Colonic mucosa (tissue), 4 donors: ENCODE data around the gene S1PR3. TPM values are rescaled to one million over a fixed set of nuclear protein-coding genes. Genes with fewer than 3 reads are reported as not detected.

Experiments used
- DNase-seq: peaks from one replicate; pipeline ENCODE4 v3.0.0-alpha.2; 2020
- H3K27ac ChIP-seq: fragments of 200-600 bp; one replicate; pipeline ENCODE4 v1.8.0; 2021
- H3K27me3 ChIP-seq: fragments of 200-600 bp; one replicate; pipeline ENCODE4 v1.8.0; 2021
- H3K36me3 ChIP-seq: fragments of 200-600 bp; one replicate; pipeline ENCODE4 v1.8.0; 2021
- H3K4me1 ChIP-seq: fragments of 200-600 bp; one replicate; pipeline ENCODE4 v1.8.0; 2021; ENCODE audit warnings: mild to moderate bottlenecking
- H3K4me3 ChIP-seq: fragments of 200-600 bp; one replicate; pipeline ENCODE4 v1.8.0; 2021
- H3K9ac ChIP-seq, 2 donors: one replicate each; pipeline ENCODE4 v1.7.0; 2013; ENCODE audit warnings: control low read depth in 2 of 2, low read depth in 2 of 2, low read length in 2 of 2
- H3K9me3 ChIP-seq: fragments of 200-600 bp; one replicate; pipeline ENCODE4 v1.8.0; 2021
- intact Hi-C: fragments of 100-400 bp; cut with DNase I; formaldehyde crosslinking; loops from one replicate; pipeline ENCODE4 v1.14.1; 2022
- total RNA-seq, 2 donors: library from RNA; stranded (reverse); fragmentation: NEBNext Ultra II Directional in 1 of 2; extraction: Animal tissue kit (Norgen Biotek cat#: 25700) in 1 of 2; gene quantifications; one replicate each; pipeline ENCODE4 v1.2.1, GENCODE V29; 2021
- TF ChIP-seq, protein P1 (sequence below): fragments of 200-600 bp; IDR thresholded peaks from one replicate; pipeline ENCODE4 v1.8.0; 2022; ENCODE audit warnings: antibody characterized with exemption, mild to moderate bottlenecking
- donor health status: healthy.
- donor health status: DM: no; HTN: no; CAD: no.
- donor health status: DM: no; HTN: no; CAD: no.

The S1PR3 gene
- total RNA-seq, 2 donors from 2014 or later: 0.67 to 3.2 TPM

DNA sequence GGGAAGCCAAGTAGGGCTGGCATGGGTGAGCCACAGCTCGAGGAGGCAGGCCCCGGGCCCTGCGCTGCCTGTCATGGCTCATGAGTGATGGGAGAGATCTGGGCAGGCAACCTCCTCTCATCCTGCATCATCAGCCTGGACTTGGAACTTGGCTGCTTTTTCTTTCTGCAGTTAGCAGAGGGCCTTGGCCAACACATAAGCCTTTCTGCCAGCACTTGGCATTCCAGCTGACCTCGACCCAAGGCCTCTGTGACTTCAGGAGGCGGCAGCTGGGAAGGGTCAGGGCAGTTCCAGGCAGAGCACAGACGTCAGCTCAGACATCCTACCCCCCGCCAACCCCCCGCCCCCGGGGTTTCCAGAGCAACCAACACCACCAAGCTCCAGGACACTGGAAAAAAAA is 7.6 kb downstream of the S1PR3 start:
- H3K4me1 ChIP-seq: no peaks in the 10 kb centered on the region
- H3K4me3 ChIP-seq: no peak overlapping the region
- H3K27me3 ChIP-seq: no peaks in the 10 kb centered on the region
- peak; percentile 43 for DNase-seq
- intact Hi-C loops: loop anchor here (10.0 kb wide), 1 partner anchor 254 kb away; no protein-coding TSS in a partner anchor
- H3K36me3 ChIP-seq: no peaks in the 10 kb centered on the region
- H3K27ac ChIP-seq: no peak overlapping the region
- TF ChIP-seq, protein P1, sequence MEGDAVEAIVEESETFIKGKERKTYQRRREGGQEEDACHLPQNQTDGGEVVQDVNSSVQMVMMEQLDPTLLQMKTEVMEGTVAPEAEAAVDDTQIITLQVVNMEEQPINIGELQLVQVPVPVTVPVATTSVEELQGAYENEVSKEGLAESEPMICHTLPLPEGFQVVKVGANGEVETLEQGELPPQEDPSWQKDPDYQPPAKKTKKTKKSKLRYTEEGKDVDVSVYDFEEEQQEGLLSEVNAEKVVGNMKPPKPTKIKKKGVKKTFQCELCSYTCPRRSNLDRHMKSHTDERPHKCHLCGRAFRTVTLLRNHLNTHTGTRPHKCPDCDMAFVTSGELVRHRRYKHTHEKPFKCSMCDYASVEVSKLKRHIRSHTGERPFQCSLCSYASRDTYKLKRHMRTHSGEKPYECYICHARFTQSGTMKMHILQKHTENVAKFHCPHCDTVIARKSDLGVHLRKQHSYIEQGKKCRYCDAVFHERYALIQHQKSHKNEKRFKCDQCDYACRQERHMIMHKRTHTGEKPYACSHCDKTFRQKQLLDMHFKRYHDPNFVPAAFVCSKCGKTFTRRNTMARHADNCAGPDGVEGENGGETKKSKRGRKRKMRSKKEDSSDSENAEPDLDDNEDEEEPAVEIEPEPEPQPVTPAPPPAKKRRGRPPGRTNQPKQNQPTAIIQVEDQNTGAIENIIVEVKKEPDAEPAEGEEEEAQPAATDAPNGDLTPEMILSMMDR: no peak
- no peaks in the 10 kb centered on the region for H3K9me3 ChIP-seq
- H3K9ac ChIP-seq: no peak overlapping the region

DNA sequence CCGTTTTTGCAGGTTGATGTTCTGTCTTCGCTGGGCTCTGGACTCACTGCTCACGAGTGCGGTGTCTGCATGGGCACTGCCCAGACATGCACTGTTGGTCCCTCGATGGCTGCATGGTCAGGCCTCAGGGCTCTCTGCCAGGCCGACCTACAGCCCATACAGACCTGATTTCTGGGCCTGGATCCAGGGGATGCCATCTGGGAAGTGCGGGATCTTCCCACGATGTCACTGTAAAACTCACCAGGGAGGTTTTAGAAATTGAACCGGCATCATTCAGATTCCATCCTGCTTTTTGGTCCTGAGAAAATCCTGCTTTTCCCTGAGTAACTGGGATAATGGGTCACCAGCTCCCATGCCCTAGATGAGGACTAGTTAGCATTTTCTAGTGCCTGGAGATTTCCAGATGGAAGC is 9.1 kb downstream of the S1PR3 start:
- Histone ChIP-seq H3K9ac (no peak overlapping the region), H3K27ac (no peak overlapping the region), H3K4me1 (no peaks in the 10 kb centered on the region), H3K9me3 (no peaks in the 10 kb centered on the region), H3K36me3 (no peaks in the 10 kb centered on the region), H3K4me3 (no peak overlapping the region), H3K27me3 (no peaks in the 10 kb centered on the region)
- DNase-seq: no peak
- TF ChIP-seq, protein P1: no peak
- intact Hi-C loops: loop anchor here (2.0 to 5.0 kb wide), 2 partner anchors 408 to 1323 kb away; no protein-coding TSS in a partner anchor

DNA sequence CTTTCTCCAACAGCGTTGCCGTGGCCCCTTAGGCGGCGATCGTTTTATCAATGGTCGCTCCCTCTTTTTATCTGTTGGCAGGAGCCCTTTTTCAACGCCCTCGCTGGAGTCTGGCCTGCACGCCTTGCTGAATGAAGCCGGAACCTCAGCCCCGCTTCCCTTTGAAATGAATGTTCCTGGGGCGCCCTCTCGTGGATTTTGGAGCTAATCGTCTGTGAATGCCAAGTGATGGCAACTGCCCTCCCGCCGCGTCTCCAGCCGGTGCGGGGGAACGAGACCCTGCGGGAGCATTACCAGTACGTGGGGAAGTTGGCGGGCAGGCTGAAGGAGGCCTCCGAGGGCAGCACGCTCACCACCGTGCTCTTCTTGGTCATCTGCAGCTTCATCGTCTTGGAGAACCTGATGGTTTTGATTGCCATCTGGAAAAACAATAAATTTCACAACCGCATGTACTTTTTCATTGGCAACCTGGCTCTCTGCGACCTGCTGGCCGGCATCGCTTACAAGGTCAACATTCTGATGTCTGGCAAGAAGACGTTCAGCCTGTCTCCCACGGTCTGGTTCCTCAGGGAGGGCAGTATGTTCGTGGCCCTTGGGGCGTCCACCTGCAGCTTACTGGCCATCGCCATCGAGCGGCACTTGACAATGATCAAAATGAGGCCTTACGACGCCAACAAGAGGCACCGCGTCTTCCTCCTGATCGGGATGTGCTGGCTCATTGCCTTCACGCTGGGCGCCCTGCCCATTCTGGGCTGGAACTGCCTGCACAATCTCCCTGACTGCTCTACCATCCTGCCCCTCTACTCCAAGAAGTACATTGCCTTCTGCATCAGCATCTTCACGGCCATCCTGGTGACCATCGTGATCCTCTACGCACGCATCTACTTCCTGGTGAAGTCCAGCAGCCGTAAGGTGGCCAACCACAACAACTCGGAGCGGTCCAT is 10.0 kb downstream of the S1PR3 start:
- no peaks in the 10 kb centered on the region for H3K4me1 ChIP-seq
- no peak overlapping the region for H3K27ac ChIP-seq
- no peak overlapping the region for H3K4me3 ChIP-seq
- no peaks in the 10 kb centered on the region for H3K9me3 ChIP-seq
- peak; percentile 89 for DNase-seq
- H3K27me3 ChIP-seq: no peaks in the 10 kb centered on the region
- intact Hi-C loops: loop anchor here (2.0 to 5.0 kb wide), 2 partner anchors 408 to 1324 kb away; no protein-coding TSS in a partner anchor
- no peak overlapping the region for H3K9ac ChIP-seq
- TF ChIP-seq, protein P1: peak; percentile 76
- H3K36me3 ChIP-seq: no peaks in the 10 kb centered on the region

DNA sequence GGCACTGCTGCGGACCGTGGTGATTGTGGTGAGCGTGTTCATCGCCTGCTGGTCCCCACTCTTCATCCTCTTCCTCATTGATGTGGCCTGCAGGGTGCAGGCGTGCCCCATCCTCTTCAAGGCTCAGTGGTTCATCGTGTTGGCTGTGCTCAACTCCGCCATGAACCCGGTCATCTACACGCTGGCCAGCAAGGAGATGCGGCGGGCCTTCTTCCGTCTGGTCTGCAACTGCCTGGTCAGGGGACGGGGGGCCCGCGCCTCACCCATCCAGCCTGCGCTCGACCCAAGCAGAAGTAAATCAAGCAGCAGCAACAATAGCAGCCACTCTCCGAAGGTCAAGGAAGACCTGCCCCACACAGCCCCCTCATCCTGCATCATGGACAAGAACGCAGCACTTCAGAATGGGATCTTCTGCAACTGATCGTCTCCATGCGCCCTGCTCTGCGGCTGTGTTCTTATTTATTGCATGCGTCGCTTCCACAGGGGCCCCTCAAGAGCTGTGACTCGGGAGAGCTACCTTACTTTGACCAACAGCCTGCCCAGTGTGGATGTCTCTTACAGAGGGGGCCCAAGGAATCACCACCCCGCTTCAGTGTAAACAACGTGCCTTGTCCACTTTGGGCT is 10.8 kb downstream of the S1PR3 start:
- Histone ChIP-seq H3K36me3 (no peaks in the 10 kb centered on the region), H3K9me3 (no peaks in the 10 kb centered on the region), H3K9ac (no peak overlapping the region), H3K27ac (no peak overlapping the region), H3K4me3 (no peak overlapping the region), H3K4me1 (no peaks in the 10 kb centered on the region), H3K27me3 (no peaks in the 10 kb centered on the region)
- no peak for DNase-seq
- intact Hi-C loops: loop anchor here (2.0 to 5.0 kb wide), 2 partner anchors 409 to 1325 kb away; no protein-coding TSS in a partner anchor
- TF ChIP-seq, protein P1: no peak

DNA sequence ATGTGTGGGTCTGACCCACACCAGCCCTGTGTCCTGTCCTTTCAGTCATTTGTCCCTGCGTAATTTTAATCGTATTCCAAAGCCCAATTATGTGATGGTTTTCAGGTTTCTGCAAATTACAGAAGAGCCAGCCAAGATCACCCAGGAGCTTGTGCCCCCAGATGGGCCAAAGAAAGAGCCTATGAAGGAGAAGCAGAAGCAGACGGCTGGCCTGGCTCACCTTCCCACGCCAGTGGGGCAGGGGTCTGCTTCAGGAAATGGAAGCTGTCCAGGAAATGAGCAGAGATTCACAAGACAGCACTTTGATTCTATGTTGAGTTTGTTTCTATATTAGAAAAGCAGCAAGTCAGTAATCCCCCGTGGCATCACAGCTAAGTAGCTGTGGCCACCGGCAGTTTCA is 11.7 kb downstream of the S1PR3 start:
- Histone ChIP-seq H3K4me3 (no peak overlapping the region), H3K9ac (no peak overlapping the region), H3K27ac (no peak overlapping the region), H3K27me3 (no peaks in the 10 kb centered on the region), H3K36me3 (no peaks in the 10 kb centered on the region), H3K9me3 (no peaks in the 10 kb centered on the region), H3K4me1 (no peaks in the 10 kb centered on the region)
- TF ChIP-seq, protein P1: no peak
- intact Hi-C loops: loop anchor here (5.0 kb wide), 1 partner anchor 1326 kb away; no protein-coding TSS in a partner anchor
- DNase-seq: no peak
